HG02852 (cell line): ENCODE measurements around the gene LHFPL2.
"Not testable (repeated sequence)": the region's sequence is repeated elsewhere in the genome, so short reads cannot be mapped to it uniquely, and the experiment has no call there.

ENCODE experiments used
- ATAC-seq: cut with Tn5 transposase; IDR thresholded peaks from one replicate; pipeline ENCODE4 v1.9.1; 2021; ENCODE audit warnings: mild to moderate bottlenecking, moderate library complexity; ENCODE audit not compliant: unreplicated experiment

Gene LHFPL2

GRCh38 chr5:78648359-78649210 is at the start of gene LHFPL2:
Gene LHFPL2 (minus strand): TSS chr5:78648772. CDS start chr5:78510213, 138,559 bp downstream.
- peak; percentile 61 for ATAC-seq

- no peak for ATAC-seq
Observed at GRCh38 chr5:78696637-78697036, 48.1 kb upstream of the LHFPL2 start.

- ATAC-seq, result not testable (repeated sequence)
Observed at GRCh38 chr5:78696052-78696451, 47.5 kb upstream of the LHFPL2 start.

- no peak for ATAC-seq
Observed at GRCh38 chr5:78693339-78693738, 44.8 kb upstream of the LHFPL2 start.

GRCh38 chr5:78691084-78691960 is 42.8 kb upstream of the LHFPL2 start:
- no peak for ATAC-seq

GRCh38 chr5:78690253-78690972 is 41.8 kb upstream of the LHFPL2 start:
- no peak for ATAC-seq

- ATAC-seq, result no peak
Observed at GRCh38 chr5:78689540-78690252, 41.1 kb upstream of the LHFPL2 start.

GRCh38 chr5:78687514-78687913 is 38.9 kb upstream of the LHFPL2 start:
- not testable (repeated sequence) for ATAC-seq

- not testable (repeated sequence) for ATAC-seq
Observed at GRCh38 chr5:78683905-78684304, 35.3 kb upstream of the LHFPL2 start.

- ATAC-seq, result no peak
Observed at GRCh38 chr5:78679905-78680304, 31.3 kb upstream of the LHFPL2 start.

GRCh38 chr5:78677777-78678668 is 29.5 kb upstream of the LHFPL2 start:
- ATAC-seq, result peak; percentile 77

- no peak for ATAC-seq
Observed at GRCh38 chr5:78675956-78676730, 27.6 kb upstream of the LHFPL2 start.

GRCh38 chr5:78673827-78674226 is 25.3 kb upstream of the LHFPL2 start:
- ATAC-seq, result not testable (repeated sequence)

GRCh38 chr5:78672154-78672553 is 23.6 kb upstream of the LHFPL2 start:
- no peak for ATAC-seq

- ATAC-seq, result no peak
Observed at GRCh38 chr5:78671609-78672008, 23.0 kb upstream of the LHFPL2 start.

GRCh38 chr5:78670701-78671269 is 22.2 kb upstream of the LHFPL2 start:
- no peak for ATAC-seq

- no peak for ATAC-seq
Observed at GRCh38 chr5:78669331-78669730, 20.8 kb upstream of the LHFPL2 start.

- no peak for ATAC-seq
Observed at GRCh38 chr5:78667461-78668103, 19.0 kb upstream of the LHFPL2 start.
